Measurements from ENCODE around the gene CCDC15.
"Not testable (repeated sequence)": the region's sequence is repeated elsewhere in the genome, so short reads cannot be mapped to it uniquely, and the experiment has no call there.

CCDC15 gene

DNA sequence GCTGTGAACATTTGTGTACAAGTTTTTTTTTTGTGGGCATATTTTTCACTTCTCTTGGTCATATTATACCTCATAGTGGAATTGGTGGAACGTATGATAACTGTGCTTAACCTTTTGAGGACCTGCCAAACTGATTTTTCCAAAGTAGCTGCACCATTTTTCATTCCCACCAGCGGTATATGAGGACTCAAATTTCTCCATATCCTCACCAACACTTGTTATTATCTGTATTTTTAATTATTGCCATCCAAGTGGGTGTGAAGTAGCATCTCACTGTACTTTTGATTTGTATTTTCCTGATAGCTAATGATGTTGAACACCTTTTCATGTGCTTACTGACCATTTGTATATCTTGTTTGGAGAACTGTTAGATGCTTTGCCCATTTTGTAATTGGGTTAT lies 47.8 kb downstream of the CCDC15 start:
- DNase-seq = no peak

DNA sequence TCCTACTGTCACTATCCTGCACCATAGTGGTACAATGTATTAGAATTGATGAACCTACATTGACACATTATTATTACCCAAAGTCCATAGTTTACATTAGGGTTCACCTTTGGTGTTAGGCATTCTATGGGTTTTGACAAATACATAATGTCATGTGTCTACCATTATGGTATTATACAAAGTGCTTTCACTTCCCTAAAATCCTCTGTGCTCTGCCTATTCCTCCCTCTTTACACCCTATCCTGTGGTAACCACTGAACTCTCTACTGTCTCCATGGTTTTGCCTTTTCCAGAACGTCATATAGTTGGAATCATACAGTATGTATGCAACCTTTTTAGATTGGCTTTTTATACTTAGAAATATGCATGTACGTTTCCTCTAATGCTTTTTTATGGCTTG lies 51.5 kb downstream of the CCDC15 start:
- DNase-seq = no peak

- no peak for DNase-seq
Measured at GRCh38 chr11:125016413-125016812, 62.4 kb downstream of the CCDC15 start.

- DNase-seq = no peak
Measured at GRCh38 chr11:125020342-125020741, 66.3 kb downstream of the CCDC15 start.

GRCh38 chr11:125022551-125022950 lies 68.5 kb downstream of the CCDC15 start:
- DNase-seq = no peak

DNA sequence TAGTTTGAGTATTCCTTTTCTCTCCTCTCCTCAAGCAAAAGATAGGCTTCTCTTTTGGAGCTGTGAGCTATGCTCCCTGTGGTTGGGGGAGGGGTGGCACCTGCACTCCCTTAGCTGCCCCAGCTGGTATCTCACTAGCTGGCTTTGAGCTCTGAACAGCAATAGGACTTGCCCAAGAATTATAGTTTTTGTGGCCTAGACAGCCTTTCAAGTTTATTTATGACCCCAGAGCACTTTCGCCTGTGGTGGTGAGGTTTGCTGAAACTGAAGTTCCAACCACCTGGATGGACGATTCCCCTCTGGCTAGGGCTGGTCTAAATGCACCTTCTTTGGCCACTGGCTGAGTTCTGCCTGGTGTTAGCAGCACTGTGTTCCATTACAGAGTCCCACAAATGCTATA lies 72.0 kb downstream of the CCDC15 start:
- DNase-seq = no peak

DNA sequence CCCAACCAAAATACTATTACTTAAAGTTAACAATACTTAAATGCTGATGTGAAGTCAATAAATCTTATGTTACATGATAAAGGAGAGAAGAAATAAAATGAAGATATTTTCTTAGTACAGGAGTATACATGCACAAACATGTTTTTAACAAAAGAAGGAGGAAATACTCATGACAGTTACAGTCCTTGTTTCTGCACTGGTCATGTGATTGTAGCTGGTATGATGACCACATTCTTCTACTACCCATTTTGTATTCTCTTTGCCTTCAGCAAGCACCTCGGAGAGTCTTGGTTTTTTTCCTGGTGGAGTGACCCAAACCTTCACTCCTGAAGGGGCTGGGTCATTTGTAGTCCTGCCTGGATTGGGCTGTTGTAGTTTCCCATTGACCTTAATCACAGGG lies 75.4 kb downstream of the CCDC15 start:
- not testable (repeated sequence) for DNase-seq

GRCh38 chr11:125036933-125037332 lies 82.9 kb downstream of the CCDC15 start:
- no peak for DNase-seq

- DNase-seq = no peak
Measured at GRCh38 chr11:125049164-125049792, 95.3 kb downstream of the CCDC15 start.

DNA sequence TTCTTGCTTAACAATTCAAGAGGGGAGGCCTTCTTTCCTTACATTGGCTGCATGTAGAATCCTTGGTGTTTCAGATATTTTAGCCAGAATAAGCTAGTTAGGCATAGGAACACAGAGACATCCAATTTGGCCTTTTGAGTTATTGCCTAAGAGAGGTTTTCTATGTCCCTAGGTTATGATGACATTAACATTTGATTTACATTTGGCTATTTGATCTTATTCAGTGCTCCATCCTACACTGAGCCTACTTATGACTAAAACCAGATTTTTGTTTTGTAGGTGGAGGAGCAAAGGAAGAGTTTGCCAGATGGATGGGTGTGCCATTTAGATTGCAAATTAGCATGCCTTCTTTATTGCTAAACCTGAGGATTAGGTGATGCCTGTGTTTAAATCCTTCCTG lies 98.0 kb downstream of the CCDC15 start:
- no peak for DNase-seq

GRCh38 chr11:125053167-125053566 lies 99.2 kb downstream of the CCDC15 start:
- no peak for DNase-seq

DNA sequence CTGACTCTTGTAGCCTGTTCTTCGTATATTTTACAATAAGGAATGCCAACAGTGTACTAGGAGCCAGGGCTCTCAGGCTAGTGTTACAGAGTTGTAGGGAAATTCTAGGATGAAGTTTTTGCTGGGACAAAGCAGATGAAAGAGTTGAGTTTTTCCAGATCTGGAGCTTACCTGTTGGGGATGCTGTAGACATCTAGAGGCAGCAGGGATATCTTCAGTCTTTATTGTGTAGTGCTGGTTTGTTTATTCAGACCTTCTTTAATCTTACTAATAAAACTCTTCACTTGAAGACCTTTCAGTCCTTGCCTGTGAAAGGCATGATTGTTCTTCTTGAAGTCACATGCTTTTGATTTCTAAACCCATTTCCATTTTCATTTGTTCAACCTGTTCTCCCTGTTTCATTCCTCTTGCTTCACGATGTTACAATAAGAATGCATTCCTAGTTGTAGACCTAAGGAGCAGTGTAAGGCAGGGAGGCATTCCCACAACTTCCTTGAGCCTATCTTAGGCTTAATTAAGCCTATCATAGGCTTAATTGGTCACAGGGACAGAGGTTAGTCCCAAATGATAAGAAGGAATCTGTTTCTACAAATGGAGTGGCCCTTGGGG lies 101.2 kb downstream of the CCDC15 start:
- no peak for DNase-seq

DNA sequence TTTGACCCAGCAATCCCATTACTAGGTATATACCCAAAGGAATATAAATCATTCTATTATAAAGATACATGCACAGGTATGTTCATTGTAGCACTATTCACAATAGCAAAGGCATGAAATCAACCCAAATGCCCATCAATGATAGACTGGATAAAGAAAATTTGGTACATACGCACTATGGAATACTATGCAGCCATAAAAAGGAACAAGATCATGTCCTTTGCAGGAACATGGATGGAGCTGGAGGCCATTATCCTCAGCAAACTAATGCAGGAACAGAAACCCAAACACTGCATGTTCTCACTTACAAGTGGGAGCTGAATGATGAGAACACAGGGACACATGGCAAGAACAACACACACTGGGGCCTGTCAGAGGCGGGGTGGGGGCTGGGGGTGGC lies 102.1 kb downstream of the CCDC15 start:
- DNase-seq = not testable (repeated sequence)

DNA sequence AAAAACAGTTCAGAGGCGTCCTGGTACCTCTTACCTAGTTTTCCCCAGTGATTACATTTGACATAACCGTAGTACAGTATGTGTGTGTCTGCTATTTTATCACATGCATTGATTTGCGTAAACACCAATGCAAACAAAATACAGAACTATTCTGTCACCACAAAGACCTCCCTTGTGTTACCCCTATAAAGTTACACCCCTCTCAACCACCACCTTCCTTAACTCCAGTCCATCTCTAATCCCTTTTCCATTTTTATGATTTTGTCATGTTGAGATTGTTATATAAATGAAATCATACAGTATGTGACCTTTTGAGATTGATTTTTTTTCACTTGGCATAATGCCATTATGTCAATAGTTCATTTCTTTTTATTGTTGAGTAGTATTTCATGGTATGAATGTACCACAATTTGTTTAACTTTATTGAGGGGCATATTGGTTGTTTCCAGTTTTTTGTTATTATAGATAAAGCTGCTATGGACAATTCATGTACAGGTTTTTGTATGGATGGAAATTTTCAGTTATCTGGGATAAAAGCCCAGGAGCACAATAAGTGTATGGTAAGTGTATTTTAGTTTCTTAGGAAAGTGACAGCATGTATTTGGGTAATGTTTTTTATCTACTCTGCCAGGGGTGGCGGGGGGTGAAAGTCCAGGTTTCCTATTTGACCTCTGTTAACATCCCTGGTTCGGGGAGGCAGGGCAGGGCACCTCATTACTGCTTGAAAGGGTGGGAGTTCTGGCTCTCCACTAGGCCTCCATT lies 103.1 kb downstream of the CCDC15 start:
- DNase-seq = no peak

DNA sequence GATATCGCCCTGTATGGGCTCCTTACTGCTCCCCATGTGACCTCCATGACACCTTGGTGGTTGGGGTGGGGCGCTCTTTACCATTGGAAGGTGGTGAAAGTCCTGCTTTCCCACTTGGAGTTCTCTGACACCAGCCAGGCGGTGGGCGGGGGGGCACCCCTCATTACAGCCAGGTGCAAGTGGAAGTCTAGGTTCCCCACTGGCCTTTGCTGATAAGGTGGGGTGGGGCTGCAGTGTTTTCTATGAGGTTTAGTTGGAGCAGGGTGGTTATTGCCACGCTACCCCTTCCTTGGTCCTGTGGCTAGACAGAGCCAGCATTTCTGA lies 103.7 kb downstream of the CCDC15 start:
- no peak for DNase-seq

GRCh38 chr11:125061281-125061680 lies 107.3 kb downstream of the CCDC15 start:
- DNase-seq = no peak

DNA sequence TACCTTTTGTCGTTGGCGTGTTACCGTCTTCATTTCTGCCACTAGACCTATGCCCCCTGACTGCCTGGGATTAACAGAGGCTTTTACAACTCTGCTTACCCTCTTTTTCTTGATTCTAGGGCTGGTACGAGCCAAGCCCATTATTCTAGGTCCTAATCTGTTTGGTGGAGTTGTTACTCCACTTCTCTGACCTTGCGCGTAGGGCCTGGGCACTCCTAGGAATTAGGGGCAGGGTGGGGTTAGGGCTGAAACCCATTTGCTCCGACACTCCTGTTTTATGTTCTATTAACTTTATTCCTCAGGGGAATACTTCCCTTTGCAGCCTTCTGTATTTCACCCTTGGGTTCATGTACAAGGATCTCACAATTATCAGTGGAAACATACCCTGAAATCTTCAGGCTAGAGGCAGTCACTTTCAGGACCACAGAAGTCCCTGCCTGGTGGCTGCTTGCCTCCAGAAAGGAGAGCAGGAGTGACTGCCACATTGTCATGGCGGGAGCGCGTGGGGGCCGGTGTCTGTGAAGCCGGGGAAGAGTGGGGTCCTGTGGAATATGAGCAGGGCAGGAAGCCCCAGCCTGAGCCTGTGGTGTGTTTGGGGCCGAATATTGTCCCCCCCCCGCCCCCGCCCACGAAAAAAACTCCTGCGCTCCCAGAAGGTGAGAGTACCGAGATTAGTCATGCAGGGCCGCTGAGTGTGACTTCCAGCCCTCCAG lies 108.4 kb downstream of the CCDC15 start:
- no peak for DNase-seq

- DNase-seq = peak; percentile 71
Measured at GRCh38 chr11:125062931-125063428, 109.0 kb downstream of the CCDC15 start, which contains the start of gene SLC37A2. SLC37A2 (plus strand) TSS chr11:125063305; CDS start chr11:125063368, 63 bp downstream.

DNA sequence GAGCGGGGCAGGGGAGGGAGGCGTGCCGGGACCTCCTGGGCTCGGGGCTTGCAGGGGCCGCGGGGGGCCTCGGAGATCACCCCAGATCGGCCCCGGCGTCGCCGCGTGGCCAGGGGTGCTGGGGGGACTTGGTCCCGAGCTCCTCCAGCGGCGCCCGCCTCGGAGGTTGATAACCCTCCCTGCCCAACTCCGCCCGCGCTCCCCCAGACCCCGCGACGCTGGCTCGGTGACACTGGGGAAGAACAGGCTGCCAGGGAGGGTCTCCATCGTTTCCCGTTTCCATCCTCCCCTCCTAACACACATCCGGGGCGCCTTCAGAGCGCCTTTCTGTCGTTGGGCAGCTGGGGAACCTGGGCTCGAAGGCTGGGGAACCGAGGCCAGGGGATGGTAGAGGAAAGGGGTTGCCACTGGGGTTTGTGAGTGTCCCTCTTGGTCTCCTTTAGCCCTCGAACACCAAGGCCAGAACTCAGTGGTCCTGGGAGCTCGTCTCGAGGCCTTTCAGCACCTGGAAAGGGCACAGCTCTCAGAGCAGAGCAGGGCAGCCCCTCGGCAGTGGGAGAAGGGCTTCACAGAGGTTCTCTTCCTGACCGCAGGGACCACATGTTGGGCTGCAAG lies 109.5 kb downstream of the CCDC15 start:
- DNase-seq = peak; percentile 26

DNA sequence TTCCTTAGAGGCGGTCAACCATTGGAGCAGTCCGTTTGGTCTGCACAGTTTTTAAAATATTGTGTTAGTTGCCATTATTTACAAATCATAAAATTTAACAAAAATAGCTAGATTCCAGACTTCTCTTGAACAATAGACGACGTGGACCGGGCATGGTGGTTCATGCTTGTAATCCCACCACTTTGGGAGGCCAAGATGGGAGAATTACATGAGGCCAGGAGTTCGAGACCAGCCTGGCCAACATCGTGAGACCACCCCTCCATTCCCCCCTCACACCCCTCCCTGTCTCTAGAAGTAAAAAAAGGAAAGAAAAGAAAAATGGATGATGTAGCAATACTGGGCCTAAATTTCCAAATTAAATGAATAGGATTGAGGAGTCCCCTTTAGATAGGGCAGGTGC lies 110.1 kb downstream of the CCDC15 start:
- no peak for DNase-seq

GRCh38 chr11:125068368-125068767 lies 114.4 kb downstream of the CCDC15 start:
- no peak for DNase-seq

GRCh38 chr11:125069008-125069407 lies 115.0 kb downstream of the CCDC15 start:
- no peak for DNase-seq

- peak; percentile 13 for DNase-seq
Measured at GRCh38 chr11:125069796-125070195, 115.8 kb downstream of the CCDC15 start.

Data from right hindlimb (tissue), 1 donor.